Measurements from ENCODE around the gene NADSYN1. TPM values are rescaled to one million over a fixed set of nuclear protein-coding genes. Genes with fewer than 3 reads are reported as not detected.

NADSYN1 gene
- total RNA-seq, 1 experiment from 2014 or later: 45.1 TPM

GRCh38 chr11:71470946-71471345 lies 17.9 kb downstream of the NADSYN1 start:
- no peak overlapping the region for H3K27ac Mint-ChIP-seq
- ChIA-PET CTCF (no interaction called here), POLR2A (no interaction called here)
- H3K27me3 Mint-ChIP-seq (ENCODE audit: low read depth): no peaks in the 10 kb centered on the region
- ATAC-seq: no peak
- no peak for DNase-seq (ENCODE audit: low spot score)
- peaks cover 28% of the 10 kb centered on the region for H3K9me3 Mint-ChIP-seq
- TF ChIP-seq ATF2 (CRISPR knock-in tag; IDR thresholded peaks at IDR 0.05; ENCODE audit: borderline replicate concordance, low read depth) (no peak), RELA (CRISPR knock-in tag; IDR thresholded peaks at IDR 0.05; ENCODE audit: borderline replicate concordance) (no peak), RORB (CRISPR knock-in tag; IDR thresholded peaks at IDR 0.05) (no peak), ZNF425 (CRISPR knock-in tag; conservative IDR thresholded peaks at IDR 0.05) (no peak), CREB1 (CRISPR knock-in tag; IDR thresholded peaks at IDR 0.05) (no peak), PRRX2 (CRISPR knock-in tag; IDR thresholded peaks at IDR 0.05) (no peak), ZNF232 (CRISPR knock-in tag; IDR thresholded peaks at IDR 0.05) (no peak), KAT7 (CRISPR knock-in tag; IDR thresholded peaks at IDR 0.05; ENCODE audit: borderline replicate concordance) (no peak), ZNF263 (CRISPR knock-in tag; IDR thresholded peaks at IDR 0.05; ENCODE audit: low read depth) (no peak), ZSCAN18 (CRISPR knock-in tag; IDR thresholded peaks at IDR 0.05) (no peak), AFF4 (CRISPR knock-in tag; IDR thresholded peaks at IDR 0.05; ENCODE audit: borderline replicate concordance) (no peak), E2F5 (CRISPR knock-in tag; IDR thresholded peaks at IDR 0.05) (no peak), CBFB (CRISPR knock-in tag; IDR thresholded peaks at IDR 0.05; ENCODE audit: low read depth) (no peak), CTCF (IDR thresholded peaks at IDR 0.05) (no peak), GRHL2 (CRISPR knock-in tag; IDR thresholded peaks at IDR 0.05; ENCODE audit: insufficient replicate concordance, severe bottlenecking) (no peak), USF2 (CRISPR knock-in tag; IDR thresholded peaks at IDR 0.05) (no peak), SMAD4 (CRISPR knock-in tag; IDR thresholded peaks at IDR 0.05) (no peak), PREB (CRISPR knock-in tag; IDR thresholded peaks at IDR 0.05; ENCODE audit: borderline replicate concordance) (no peak), FOXP4 (CRISPR knock-in tag; IDR thresholded peaks at IDR 0.05) (no peak)
- H3K36me3 Mint-ChIP-seq: peaks cover 54% of the 10 kb centered on the region
- H3K4me3 Mint-ChIP-seq: no peak overlapping the region
- peaks cover 5% of the 10 kb centered on the region for H3K4me1 Mint-ChIP-seq

Data from WTC11 (cell line).